ENCODE data around the gene HIPK2. TPM values are rescaled to one million over a fixed set of nuclear protein-coding genes. Genes with fewer than 3 reads are reported as not detected.

HIPK2 gene
- total and polyA plus RNA-seq, 10 of the 15 experiments (the other 5 are each of a cell fraction or from before 2014, with no cell fraction given) = 1.7 to 39.0 (median 9.4) TPM

DNA sequence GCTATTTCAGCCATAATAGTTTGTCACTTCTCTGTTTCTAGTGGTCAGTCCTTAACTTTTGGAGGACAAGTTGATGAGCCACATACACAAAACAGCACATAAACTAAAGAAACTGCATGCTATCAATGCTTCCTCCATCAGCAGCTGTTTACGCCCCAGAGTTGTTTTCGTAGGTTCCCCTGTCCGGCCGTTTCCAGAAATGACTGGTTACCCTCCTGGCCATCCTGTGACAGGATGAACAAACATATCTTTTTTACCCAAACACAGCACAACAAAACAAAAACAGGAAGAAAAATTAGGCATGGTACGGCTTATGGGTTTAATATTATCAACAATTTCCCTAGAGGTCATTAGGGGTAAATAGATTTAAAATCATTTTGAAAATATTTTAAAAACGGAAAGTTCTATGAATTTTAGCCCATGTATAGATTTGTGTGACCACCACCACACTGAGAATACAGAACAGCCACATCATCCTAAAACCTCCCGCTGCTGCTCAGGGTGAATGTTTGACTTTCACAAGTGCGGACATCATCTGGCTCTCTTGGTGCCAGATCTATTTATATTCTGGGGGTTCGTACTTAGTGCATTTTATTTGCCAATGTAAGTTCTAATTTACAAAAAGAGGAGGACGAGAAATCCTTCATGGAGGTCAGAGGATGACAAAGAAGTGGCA is 74.8 kb downstream of the HIPK2 start (continued):
- TF ChIP-seq, protein P1, sequence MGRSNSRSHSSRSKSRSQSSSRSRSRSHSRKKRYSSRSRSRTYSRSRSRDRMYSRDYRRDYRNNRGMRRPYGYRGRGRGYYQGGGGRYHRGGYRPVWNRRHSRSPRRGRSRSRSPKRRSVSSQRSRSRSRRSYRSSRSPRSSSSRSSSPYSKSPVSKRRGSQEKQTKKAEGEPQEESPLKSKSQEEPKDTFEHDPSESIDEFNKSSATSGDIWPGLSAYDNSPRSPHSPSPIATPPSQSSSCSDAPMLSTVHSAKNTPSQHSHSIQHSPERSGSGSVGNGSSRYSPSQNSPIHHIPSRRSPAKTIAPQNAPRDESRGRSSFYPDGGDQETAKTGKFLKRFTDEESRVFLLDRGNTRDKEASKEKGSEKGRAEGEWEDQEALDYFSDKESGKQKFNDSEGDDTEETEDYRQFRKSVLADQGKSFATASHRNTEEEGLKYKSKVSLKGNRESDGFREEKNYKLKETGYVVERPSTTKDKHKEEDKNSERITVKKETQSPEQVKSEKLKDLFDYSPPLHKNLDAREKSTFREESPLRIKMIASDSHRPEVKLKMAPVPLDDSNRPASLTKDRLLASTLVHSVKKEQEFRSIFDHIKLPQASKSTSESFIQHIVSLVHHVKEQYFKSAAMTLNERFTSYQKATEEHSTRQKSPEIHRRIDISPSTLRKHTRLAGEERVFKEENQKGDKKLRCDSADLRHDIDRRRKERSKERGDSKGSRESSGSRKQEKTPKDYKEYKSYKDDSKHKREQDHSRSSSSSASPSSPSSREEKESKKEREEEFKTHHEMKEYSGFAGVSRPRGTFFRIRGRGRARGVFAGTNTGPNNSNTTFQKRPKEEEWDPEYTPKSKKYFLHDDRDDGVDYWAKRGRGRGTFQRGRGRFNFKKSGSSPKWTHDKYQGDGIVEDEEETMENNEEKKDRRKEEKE (IDR thresholded peaks at IDR 0.05) = no peak
- TF ChIP-seq SUZ12 (IDR thresholded peaks at IDR 0.05; ENCODE audit: unreplicated experiment) = no peak
- TF ChIP-seq TARDBP (IDR thresholded peaks at IDR 0.05; ENCODE audit: borderline replicate concordance) = no peak
- no peak for TF ChIP-seq ZSCAN29 (IDR thresholded peaks at IDR 0.05)
- TF ChIP-seq TCF7 (IDR thresholded peaks at IDR 0.05; ENCODE audit: borderline replicate concordance) = no peak
- TF ChIP-seq POLR2AphosphoS5 (IDR thresholded peaks at IDR 0.05; ENCODE audit: low read length) = peak; percentile 55; the same call in 1 of the 2 replicates
- TF ChIP-seq, protein P2, sequence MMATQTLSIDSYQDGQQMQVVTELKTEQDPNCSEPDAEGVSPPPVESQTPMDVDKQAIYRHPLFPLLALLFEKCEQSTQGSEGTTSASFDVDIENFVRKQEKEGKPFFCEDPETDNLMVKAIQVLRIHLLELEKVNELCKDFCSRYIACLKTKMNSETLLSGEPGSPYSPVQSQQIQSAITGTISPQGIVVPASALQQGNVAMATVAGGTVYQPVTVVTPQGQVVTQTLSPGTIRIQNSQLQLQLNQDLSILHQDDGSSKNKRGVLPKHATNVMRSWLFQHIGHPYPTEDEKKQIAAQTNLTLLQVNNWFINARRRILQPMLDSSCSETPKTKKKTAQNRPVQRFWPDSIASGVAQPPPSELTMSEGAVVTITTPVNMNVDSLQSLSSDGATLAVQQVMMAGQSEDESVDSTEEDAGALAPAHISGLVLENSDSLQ (IDR thresholded peaks at IDR 0.05) = 0 out of 2 replicates have a peak, but pooled peaks have one; percentile 17
- TF ChIP-seq, protein P3, sequence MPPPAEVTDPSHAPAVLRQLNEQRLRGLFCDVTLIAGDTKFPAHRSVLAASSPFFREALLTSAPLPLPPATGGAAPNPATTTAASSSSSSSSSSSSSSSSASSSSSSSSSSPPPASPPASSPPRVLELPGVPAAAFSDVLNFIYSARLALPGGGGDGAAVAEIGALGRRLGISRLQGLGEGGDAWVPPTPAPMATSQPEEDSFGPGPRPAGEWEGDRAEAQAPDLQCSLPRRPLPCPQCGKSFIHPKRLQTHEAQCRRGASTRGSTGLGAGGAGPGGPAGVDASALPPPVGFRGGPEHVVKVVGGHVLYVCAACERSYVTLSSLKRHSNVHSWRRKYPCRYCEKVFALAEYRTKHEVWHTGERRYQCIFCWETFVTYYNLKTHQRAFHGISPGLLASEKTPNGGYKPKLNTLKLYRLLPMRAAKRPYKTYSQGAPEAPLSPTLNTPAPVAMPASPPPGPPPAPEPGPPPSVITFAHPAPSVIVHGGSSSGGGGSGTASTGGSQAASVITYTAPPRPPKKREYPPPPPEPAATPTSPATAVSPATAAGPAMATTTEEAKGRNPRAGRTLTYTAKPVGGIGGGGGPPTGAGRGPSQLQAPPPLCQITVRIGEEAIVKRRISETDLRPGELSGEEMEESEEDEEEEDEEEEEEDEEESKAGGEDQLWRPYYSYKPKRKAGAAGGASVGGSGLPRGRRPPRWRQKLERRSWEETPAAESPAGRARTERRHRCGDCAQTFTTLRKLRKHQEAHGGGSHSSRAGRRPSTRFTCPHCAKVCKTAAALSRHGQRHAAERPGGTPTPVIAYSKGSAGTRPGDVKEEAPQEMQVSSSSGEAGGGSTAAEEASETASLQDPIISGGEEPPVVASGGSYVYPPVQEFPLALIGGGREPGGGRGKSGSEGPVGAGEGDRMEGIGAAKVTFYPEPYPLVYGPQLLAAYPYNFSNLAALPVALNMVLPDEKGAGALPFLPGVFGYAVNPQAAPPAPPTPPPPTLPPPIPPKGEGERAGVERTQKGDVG (CRISPR knock-in tag; IDR thresholded peaks at IDR 0.05) = no peak
- no peak for TF ChIP-seq ZNF217 (IDR thresholded peaks at IDR 0.05)
- TF ChIP-seq, protein P4, sequence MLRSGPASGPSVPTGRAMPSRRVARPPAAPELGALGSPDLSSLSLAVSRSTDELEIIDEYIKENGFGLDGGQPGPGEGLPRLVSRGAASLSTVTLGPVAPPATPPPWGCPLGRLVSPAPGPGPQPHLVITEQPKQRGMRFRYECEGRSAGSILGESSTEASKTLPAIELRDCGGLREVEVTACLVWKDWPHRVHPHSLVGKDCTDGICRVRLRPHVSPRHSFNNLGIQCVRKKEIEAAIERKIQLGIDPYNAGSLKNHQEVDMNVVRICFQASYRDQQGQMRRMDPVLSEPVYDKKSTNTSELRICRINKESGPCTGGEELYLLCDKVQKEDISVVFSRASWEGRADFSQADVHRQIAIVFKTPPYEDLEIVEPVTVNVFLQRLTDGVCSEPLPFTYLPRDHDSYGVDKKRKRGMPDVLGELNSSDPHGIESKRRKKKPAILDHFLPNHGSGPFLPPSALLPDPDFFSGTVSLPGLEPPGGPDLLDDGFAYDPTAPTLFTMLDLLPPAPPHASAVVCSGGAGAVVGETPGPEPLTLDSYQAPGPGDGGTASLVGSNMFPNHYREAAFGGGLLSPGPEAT (IDR thresholded peaks at IDR 0.05; ENCODE audit: low read depth) = no peak
- TF ChIP-seq MTA2 (IDR thresholded peaks at IDR 0.05; ENCODE audit: low read depth) = no peak
- TF ChIP-seq RUNX3 (IDR thresholded peaks at IDR 0.05; ENCODE audit: low read length) = peak; percentile 48
- TF ChIP-seq, protein P5, sequence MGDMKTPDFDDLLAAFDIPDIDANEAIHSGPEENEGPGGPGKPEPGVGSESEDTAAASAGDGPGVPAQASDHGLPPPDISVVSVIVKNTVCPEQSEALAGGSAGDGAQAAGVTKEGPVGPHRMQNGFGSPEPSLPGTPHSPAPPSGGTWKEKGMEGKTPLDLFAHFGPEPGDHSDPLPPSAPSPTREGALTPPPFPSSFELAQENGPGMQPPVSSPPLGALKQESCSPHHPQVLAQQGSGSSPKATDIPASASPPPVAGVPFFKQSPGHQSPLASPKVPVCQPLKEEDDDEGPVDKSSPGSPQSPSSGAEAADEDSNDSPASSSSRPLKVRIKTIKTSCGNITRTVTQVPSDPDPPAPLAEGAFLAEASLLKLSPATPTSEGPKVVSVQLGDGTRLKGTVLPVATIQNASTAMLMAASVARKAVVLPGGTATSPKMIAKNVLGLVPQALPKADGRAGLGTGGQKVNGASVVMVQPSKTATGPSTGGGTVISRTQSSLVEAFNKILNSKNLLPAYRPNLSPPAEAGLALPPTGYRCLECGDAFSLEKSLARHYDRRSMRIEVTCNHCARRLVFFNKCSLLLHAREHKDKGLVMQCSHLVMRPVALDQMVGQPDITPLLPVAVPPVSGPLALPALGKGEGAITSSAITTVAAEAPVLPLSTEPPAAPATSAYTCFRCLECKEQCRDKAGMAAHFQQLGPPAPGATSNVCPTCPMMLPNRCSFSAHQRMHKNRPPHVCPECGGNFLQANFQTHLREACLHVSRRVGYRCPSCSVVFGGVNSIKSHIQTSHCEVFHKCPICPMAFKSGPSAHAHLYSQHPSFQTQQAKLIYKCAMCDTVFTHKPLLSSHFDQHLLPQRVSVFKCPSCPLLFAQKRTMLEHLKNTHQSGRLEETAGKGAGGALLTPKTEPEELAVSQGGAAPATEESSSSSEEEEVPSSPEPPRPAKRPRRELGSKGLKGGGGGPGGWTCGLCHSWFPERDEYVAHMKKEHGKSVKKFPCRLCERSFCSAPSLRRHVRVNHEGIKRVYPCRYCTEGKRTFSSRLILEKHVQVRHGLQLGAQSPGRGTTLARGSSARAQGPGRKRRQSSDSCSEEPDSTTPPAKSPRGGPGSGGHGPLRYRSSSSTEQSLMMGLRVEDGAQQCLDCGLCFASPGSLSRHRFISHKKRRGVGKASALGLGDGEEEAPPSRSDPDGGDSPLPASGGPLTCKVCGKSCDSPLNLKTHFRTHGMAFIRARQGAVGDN (IDR thresholded peaks at IDR 0.05) = peak; percentile 54
- TF ChIP-seq HDAC6 (IDR thresholded peaks at IDR 0.05; ENCODE audit: unreplicated experiment) = no peak
- TF ChIP-seq HDAC2 (IDR thresholded peaks at IDR 0.05) = no peak
- no peak for TF ChIP-seq CBX3 (IDR thresholded peaks at IDR 0.05; ENCODE audit: borderline replicate concordance, low read depth)
- TF ChIP-seq, protein P6, sequence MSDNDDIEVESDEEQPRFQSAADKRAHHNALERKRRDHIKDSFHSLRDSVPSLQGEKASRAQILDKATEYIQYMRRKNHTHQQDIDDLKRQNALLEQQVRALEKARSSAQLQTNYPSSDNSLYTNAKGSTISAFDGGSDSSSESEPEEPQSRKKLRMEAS (IDR thresholded peaks at IDR 0.05; ENCODE audit: low read depth, low read length) = no peak

Measured in GM12878 (cell line).